Stimulated activated CD8-positive, alpha-beta memory T cell treated with anti-CD3 and anti-CD28 coated beads, Interleukin-15, amount 100 ng/mL, for 24 hours (primary cell): ENCODE results near the gene LMO1.

Experiments used
- DNase-seq: peaks from one replicate; pipeline ENCODE4 v3.0.0-alpha.2; 2020; ENCODE audit warnings: low read depth

The LMO1 gene

GRCh38 chr11:8242499-8243280 is 21.0 kb downstream of the LMO1 start:
- DNase-seq, result no peak

GRCh38 chr11:8242118-8242475 is 21.6 kb downstream of the LMO1 start:
- no peak for DNase-seq

GRCh38 chr11:8241373-8242117 is 22.1 kb downstream of the LMO1 start:
- DNase-seq, result no peak

GRCh38 chr11:8239536-8240228 is 24.0 kb downstream of the LMO1 start:
- no peak for DNase-seq

GRCh38 chr11:8239040-8239439 is 24.6 kb downstream of the LMO1 start:
- DNase-seq, result no peak

GRCh38 chr11:8237453-8237852 is 26.2 kb downstream of the LMO1 start:
- DNase-seq, result no peak

- no peak for DNase-seq
Observed at GRCh38 chr11:8235925-8236324, 27.8 kb downstream of the LMO1 start.

- DNase-seq, result no peak
Observed at GRCh38 chr11:8234910-8235309, 28.8 kb downstream of the LMO1 start.

- DNase-seq, result no peak
Observed at GRCh38 chr11:8234425-8234821, 29.3 kb downstream of the LMO1 start.

GRCh38 chr11:8233691-8234424 is 29.8 kb downstream of the LMO1 start:
- DNase-seq, result no peak

- DNase-seq, result no peak
Observed at GRCh38 chr11:8232849-8233606, 30.6 kb downstream of the LMO1 start.

GRCh38 chr11:8232414-8232813 is 31.3 kb downstream of the LMO1 start:
- DNase-seq, result no peak

GRCh38 chr11:8231979-8232378 is 31.7 kb downstream of the LMO1 start:
- no peak for DNase-seq

- no peak for DNase-seq
Observed at GRCh38 chr11:8230921-8231847, 32.5 kb downstream of the LMO1 start.

- no peak for DNase-seq
Observed at GRCh38 chr11:8230178-8230859, 33.4 kb downstream of the LMO1 start.

- no peak for DNase-seq
Observed at GRCh38 chr11:8229299-8230177, 34.1 kb downstream of the LMO1 start.

GRCh38 chr11:8228231-8228630 is 35.4 kb downstream of the LMO1 start:
- no peak for DNase-seq
